Esophagus muscularis mucosa (tissue), 4 donors: Measurements from ENCODE around the gene ANO4.

Source experiments
- EP300 ChIP-seq: sonication (generic); formaldehyde crosslinking; IDR thresholded peaks from one replicate; pipeline ENCODE4 v1.6.1; 2017; ENCODE audit warnings: antibody characterized with exemption
- POLR2A ChIP-seq: fragments of 450-650 bp; IDR thresholded peaks from one replicate; pipeline ENCODE4 v1.6.1; 2017; ENCODE audit warnings: antibody characterized with exemption, moderate library complexity, mild to moderate bottlenecking, low read depth
- POLR2AphosphoS5 ChIP-seq, 2 donors: sonication (generic); formaldehyde crosslinking; IDR thresholded peaks; one replicate each; pipeline ENCODE4 v1.6.1; 2017; ENCODE audit warnings: antibody characterized with exemption in 2 of 2
- TF ChIP-seq, protein P1 (sequence below), 3 experiments: fragments of 200-600 bp in 2 of 3; fragments of 450-650 bp in 1 of 3; sonication (generic) in 2 of 3; IDR thresholded peaks; one replicate each; pipeline ENCODE4 v1.5.1; 2017 to 2019; ENCODE audit warnings: antibody characterized with exemption in 3 of 3, mild to moderate bottlenecking in 2 of 3, moderate library complexity in 1 of 3

- TF ChIP-seq, protein P1, sequence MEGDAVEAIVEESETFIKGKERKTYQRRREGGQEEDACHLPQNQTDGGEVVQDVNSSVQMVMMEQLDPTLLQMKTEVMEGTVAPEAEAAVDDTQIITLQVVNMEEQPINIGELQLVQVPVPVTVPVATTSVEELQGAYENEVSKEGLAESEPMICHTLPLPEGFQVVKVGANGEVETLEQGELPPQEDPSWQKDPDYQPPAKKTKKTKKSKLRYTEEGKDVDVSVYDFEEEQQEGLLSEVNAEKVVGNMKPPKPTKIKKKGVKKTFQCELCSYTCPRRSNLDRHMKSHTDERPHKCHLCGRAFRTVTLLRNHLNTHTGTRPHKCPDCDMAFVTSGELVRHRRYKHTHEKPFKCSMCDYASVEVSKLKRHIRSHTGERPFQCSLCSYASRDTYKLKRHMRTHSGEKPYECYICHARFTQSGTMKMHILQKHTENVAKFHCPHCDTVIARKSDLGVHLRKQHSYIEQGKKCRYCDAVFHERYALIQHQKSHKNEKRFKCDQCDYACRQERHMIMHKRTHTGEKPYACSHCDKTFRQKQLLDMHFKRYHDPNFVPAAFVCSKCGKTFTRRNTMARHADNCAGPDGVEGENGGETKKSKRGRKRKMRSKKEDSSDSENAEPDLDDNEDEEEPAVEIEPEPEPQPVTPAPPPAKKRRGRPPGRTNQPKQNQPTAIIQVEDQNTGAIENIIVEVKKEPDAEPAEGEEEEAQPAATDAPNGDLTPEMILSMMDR (IDR thresholded peaks at IDR 0.05): no peak
- no peak for TF ChIP-seq EP300
- no peak for TF ChIP-seq POLR2A
- no peak for TF ChIP-seq POLR2AphosphoS5 (IDR thresholded peaks at IDR 0.05)
These were observed 196.5 kb downstream of the ANO4 start for GRCh38 chr12:100991102-100991501.
